HG03139 (cell line): Measurements from ENCODE around the gene TNFRSF4.
"Not testable (repeated sequence)": the region's sequence is repeated elsewhere in the genome, so short reads cannot be mapped to it uniquely, and the experiment has no call there.

Experiments
- ATAC-seq: cut with Tn5 transposase; IDR thresholded peaks from one replicate; pipeline ENCODE4 v1.9.1; 2021; ENCODE audit not compliant: unreplicated experiment

Gene TNFRSF4

GRCh38 chr1:1183833-1184775 lies 29.8 kb downstream of the TNFRSF4 start:
- no peak for ATAC-seq

DNA sequence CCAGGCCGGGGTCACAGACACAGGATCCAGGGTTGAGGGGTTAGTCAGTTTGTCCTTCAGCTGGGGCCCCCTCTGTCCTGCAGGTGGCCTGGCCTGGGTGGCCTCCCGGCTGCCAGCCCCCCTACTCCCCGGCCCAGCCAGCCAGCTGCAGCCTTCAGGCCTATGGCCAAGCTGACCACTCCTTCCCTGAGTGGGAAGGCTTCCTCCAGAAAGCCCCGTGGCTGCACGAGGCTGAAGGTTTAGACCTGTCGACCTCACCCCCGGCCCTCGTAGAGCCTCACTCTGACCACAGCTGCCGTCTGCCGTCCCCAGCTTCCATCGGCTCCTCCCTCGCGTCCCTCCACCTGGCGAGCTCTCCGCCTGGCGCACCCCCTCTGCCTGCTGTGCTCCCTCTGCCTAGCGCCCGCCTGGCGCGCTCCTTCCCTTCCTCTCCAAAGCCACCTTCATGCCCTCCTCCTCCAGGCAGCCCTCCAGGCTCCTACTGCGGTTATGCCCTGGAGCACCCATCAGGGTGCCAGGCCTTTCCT lies 30.7 kb downstream of the TNFRSF4 start:
- ATAC-seq, result no peak

DNA sequence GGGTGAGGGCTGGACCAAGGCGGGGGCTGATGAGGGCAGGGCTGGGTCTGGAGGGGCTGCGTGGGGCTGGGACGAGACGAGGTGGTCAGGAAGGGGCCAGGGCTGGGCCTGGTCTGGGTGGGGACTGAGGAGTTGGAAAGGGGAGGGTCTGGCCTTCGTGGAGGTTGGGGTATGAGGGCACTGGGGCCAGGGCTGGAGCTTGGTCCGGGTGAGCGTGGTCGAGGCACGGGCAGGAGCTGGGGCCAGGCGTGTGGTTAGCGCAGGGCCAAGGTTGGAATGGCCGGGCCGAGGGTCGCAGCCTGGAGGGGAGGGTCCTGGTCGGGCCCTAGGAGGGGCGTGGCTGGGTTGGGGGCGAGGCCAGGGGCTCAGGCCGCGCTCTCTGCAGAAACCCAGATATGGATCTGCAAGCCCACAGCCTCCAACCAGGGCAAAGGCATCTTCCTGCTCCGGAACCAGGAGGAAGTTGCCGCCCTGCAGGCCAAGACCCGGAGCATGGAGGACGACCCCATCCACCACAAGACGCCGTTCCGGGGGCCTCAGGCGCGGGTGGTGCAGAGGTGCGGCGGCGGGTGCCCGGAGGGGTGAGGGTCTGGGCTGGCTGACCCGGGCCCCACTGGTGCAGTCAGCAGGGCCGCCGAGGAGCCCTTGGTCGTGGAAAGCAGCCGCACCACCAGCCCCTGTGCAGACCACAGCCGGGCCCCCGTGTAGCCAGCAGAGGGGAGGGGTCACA lies 31.3 kb downstream of the TNFRSF4 start:
- ATAC-seq, result no peak

- no peak for ATAC-seq
Observed at GRCh38 chr1:1181938-1182410, 32.0 kb downstream of the TNFRSF4 start.

DNA sequence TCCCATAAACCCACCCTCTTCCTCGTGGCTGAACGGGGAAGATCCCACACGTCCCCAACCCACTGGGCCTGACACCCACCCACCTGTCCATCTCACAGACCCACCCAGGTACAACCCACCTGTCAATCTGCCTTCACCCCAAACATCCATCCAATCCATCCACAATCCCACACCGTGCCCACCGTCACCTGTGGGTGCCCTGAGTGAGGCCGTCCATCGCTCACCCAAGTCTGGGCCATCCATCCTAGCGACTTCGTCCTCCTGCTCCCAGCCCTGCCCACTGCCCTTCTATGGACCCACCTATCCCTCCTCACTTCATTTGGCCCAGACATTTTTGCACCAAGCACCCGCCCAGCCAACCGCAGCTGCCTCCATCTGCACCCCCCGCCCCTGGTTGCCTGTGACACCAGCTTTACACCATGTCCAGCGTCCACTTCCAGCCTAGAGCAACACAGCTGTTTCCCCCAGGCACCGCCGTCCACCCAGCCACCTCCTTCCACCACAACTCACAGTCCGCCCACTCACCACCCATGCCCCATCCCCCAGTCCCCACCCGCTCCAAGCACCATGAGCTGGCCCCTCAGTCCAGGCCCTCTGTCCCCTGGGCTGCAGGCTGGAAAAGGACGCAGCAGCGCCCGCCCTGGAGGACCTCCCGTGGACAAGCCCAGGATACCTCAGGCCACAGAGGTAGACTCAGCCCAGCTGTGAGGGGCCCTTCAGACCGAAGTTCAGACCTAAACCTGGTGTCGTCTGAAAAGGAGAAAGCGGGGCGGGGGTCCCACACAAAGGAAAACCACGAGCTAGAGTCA lies 32.6 kb downstream of the TNFRSF4 start:
- no peak for ATAC-seq

DNA sequence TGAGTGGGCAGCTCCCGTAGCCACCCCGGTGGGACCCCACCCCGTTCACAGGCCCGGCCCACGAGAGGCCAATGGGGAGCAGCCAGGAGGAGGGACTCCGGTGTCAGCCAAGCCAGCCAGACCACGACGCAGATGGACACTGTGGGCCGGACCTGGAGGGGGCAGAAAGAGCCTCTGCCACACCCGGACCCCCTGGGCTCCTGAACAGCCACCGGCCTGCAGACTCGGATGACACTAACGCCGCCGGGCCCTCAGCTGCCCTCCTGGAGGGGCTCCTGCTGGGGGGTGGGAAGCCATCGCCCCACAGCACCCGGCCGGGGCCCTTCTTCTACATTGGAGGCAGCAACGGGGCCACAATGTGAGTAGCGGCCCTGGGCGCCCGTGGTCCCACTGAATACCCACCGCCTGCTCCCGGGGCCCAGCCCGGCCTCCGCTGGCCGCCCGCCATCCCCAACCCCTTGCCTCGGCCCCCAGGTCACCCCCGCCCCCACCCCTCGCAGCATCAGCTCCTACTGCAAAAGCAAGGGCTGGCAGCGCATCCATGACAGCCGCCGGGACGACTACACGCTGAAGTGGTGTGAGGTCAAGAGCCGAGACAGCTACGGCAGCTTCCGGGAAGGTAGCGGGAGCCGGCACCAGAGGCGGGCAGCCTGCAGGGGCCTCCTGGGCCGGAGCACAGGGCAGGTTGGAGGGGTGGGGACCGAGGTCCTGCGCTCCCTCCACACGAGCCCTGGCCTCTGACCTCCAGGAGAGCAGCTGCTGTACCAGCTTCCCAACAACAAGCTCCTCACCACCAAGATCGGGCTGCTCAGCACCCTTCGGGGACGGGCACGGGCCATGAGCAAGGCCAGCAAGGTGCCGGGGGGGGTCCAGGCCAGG lies 33.7 kb downstream of the TNFRSF4 start:
- no peak for ATAC-seq

- ATAC-seq, result no peak
Observed at GRCh38 chr1:1179346-1179982, 34.5 kb downstream of the TNFRSF4 start.

DNA sequence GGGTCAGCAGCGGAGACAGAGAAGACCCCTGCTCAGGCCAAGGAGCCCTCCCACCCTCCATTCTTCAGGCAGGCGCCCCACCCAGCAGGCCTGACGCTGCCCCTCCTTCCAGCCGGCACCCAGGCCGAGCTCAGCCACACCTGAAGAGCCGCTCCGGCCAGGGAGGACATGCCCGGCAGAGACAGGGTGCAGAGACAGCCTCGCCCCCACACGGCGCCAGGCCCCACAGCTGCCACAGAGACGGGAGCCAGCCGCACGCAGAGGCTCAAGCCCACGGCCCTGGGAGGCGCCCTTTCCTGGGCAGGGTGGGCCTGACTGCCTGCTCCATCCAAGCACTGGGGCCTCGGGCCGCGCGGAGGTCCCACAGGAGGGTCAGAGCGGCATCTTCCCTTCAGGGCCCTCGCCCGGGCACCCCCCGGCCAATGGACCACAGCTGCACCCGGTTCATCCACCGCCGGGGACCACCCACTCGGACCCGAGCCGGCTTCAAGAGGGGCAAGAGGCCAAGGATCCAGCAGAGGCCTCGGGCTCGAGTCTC lies 35.1 kb downstream of the TNFRSF4 start:
- no peak for ATAC-seq

DNA sequence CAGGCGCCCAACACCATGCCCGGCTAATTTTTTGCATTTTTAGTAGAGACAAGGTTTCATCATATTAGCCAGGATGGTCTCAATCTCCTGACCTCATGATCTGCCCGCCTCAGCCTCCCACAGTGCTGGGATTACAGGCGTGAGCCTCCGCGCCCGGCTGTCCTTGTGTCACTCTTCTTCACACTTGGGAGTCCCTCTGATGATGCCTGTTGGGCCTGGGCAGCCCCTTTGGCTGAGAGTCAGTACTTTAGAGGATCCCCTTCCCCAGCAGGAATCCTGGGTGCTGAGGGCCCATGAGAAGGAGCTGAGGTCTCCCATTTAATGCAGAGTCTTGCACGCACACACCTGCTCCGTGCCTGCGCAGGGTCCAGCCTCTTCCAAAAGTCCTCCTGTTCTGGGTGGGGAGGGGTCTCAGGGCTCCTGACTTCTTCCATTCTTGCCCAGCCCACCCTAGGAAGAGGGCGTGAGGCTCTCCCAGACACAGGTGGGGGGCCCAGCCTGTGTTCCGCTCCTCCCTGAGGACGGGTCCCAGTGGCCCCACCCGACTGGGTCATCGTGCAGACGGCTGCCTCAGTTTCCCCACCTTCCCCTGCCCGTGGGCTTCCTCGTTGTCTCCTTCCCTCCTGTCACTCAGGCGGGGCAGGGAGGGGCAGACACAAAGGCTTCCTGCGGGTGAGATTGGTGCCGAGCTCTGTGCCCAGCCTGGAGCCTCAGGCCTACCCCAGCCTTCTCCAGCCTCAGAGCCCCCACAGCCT lies 36.3 kb downstream of the TNFRSF4 start:
- no peak for ATAC-seq

- no peak for ATAC-seq
Observed at GRCh38 chr1:1176931-1177330, 37.0 kb downstream of the TNFRSF4 start.

DNA sequence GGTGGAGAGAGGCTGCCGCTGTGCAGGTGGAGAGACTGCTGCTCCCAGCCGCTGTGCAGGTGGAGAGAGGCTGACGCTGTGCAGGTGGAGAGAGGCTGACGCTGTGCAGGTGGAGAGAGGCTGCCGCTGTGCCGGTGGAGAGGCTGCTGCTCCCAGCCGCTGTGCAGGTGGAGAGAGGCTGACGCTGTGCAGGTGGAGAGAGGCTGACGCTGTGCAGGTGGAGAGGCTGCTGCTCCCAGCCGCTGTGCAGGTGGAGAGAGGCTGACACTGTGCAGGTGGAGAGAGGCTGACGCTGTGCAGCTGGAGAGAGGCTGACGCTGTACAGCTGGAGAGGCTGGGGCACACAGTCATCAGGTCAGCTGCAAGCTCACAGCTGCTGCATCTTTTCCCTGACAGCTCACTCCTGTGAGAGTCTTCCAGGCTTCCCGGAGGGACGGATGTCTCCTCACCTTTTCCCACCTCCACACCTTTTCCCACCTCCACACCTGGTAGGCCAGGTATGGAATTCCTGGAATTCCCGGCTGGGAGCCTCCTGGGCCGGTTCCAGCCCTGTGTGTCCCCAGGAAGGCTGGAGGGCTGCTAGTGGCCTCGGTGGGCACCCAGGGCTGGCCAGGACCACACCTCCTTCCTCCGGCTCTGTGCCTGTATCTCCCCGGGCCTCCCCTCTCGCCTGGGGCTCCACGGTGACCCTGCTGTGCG lies 37.7 kb downstream of the TNFRSF4 start:
- not testable (repeated sequence) for ATAC-seq

- no peak for ATAC-seq
Observed at GRCh38 chr1:1175221-1176062, 38.5 kb downstream of the TNFRSF4 start.

DNA sequence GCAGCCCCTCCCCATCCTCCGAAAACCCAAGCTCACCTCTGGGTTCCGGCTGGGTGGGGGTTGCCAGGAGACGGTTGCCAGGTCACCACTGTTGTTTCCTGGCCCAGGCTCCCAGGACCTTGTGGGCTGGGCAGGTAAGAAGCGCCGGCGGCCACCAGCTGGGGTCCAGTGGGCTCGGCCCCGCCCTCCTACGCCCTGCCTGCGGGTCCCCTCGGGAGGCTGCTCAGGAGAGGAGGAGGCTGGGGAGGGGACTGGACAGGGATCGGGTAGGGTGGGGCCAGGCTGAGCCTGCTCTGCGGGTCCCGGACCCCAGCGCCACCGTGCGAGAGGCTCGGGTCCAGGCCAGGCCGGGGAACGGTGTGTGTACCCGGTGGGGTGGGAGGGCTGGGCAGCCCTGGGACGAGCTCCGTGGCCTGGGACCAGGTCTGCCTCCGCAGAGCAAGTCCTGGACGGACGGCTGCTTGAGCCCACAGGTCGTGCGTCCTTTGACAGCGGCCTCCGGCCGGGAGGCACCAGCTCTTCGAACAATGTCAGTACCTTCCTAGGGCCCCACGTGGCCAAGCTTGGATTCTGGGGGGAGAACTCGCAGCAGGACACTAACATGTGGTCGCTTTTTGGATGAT lies 40.0 kb downstream of the TNFRSF4 start, which contains the start of gene TTLL10:
TSS of gene TTLL10 (plus strand) at position 88 of the 623 bp plus-strand sequence. CDS start 5,336 bp downstream, outside the sequence.
- ATAC-seq, result no peak

DNA sequence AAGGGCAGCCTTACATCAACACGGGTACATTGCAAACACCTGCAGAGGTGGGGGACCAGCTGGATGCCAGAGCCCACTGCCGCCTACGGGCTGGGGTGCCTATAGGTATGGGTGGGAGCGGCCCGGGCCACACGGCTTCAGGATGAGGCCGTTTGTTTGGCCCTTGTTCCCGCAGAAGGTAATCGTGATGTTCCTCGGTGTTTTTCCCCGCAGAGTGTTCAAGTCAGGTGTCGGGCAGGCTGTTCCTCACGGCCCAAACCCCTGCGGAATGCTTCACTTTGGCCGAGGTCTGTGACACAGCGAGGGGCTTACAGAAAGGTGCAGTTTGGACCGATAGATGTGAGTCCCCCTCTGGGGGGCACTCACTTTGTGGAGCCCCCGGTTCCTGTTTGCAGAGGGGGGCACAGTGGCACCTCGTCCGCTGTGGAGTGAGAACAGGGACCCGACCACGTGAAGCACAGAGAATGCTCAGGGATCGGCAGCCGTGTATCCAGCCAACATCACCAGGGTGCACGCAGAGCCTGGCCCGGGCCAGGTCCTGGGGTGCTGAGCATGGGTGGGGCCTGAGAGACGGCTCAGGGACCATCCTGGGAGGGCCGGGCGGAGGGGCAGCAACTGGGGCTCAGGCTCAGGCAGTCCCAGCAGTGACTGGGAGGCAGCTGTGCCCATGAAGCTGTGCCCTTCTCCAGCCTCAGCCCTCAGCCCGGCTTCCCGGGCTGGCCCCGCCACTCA lies 40.7 kb downstream of the TNFRSF4 start:
- no peak for ATAC-seq

DNA sequence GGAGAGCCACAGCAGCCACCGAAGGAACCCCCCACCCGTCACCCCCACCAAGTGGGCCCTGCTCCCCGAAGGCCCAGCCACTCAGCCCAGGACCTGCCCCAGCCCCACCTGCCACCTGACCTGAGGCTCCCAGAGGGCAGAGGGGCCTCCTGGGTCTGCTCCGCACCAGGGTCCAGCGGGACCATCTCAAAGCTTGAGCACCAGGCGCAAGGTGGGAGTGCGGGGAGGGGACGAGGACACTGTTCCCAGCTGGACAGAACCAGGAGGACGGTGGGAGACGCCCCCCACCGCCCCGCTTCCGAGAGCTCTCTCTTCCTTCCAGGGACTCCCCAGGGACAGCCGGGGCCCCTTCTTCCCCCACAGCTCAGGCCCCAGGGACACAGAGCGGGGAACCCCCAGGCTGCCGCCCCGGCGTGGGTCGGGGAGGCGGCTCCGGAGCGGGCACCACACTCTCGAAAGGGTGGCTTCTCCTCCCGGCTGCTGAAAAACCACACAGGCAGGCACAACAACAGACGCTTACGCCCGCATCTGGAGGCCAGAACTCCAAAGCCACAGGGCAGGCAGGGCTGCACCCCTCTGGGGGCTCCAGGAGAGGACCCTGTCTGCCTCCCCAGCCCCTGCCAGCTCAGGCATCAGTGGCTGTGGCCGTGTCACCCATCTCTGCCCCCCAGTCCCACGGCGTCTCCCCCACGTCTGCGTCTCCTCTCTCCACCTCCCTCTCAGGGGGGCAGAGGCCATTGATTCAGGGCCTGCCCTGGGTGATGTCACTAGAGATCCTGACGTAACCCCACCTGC lies 42.2 kb downstream of the TNFRSF4 start:
- no peak for ATAC-seq
